IPS DF 6.9 (cell line): ENCODE measurements around the gene GNG4.
"Not testable (repeated sequence)": the region's sequence is repeated elsewhere in the genome, so short reads cannot be mapped to it uniquely, and the experiment has no call there.

Experiments used
- DNase-seq: peaks from one replicate; pipeline ENCODE4 v3.0.0-alpha.2; 2013; ENCODE audit warnings: low read depth, low spot score
- H3K27ac ChIP-seq: one replicate; pipeline ENCODE4 v1.5.1; 2013; ENCODE audit warnings: low read length, control low read depth
- H3K27me3 ChIP-seq: 2 replicates; pipeline ENCODE4 v1.6.1; 2013; ENCODE audit warnings: mild to moderate bottlenecking, low read length; ENCODE audit not compliant: control insufficient read depth, insufficient read depth
- H3K36me3 ChIP-seq: 2 replicates; pipeline ENCODE4 v1.6.1; 2013; ENCODE audit warnings: low read length; ENCODE audit not compliant: control insufficient read depth, insufficient read depth
- H3K4me1 ChIP-seq: 2 replicates; pipeline ENCODE4 v1.6.1; 2013; ENCODE audit warnings: low read length; ENCODE audit not compliant: control insufficient read depth, insufficient read depth
- H3K4me3 ChIP-seq: 2 replicates; pipeline ENCODE4 v1.5.1; 2013; ENCODE audit warnings: mild to moderate bottlenecking, low read length
- H3K9me3 ChIP-seq: 2 replicates; pipeline ENCODE4 v1.6.1; 2013; ENCODE audit warnings: low read length, inconsistent platforms; ENCODE audit not compliant: control insufficient read depth, insufficient read depth
- WGBS: extraction: QIAGEN DNeasy Blood & Tissue Kit; methylation state at CpG from one replicate; pipeline ENCODE4 v1.1.7; 2013; ENCODE audit warnings: mixed read lengths, missing lambda C conversion rate; ENCODE audit not compliant: insufficient read length, insufficient coverage; 5-methylcytosine and 5-hydroxymethylcytosine counted together

Gene GNG4

DNA sequence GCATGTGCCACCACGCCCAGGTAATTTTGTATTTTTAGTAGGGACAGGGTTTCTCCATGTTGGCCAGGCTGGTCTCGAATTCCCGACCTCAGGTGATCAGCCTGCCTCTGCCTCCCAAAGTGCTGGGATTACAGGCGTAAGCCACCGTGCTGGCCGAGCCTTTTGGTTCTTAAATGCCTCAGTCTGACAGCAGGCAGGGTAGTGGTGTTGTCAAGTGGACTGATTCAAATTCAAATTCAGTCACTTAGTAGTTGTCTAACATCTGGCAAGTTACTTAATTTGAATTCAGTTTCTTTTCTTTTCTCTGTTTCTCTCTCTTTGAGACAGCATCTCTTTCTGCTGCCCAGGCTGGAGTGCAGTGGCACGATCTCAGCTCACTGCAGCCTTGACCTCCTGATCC lies 106.7 kb downstream of the GNG4 start:
- no CpG with 5 or more reads among the region's 7 CpGs for WGBS
- H3K4me1 ChIP-seq, H3K36me3 ChIP-seq, H3K27ac ChIP-seq, DNase-seq, H3K9me3 ChIP-seq, H3K4me3 ChIP-seq, H3K27me3 ChIP-seq: not testable (repeated sequence)

DNA sequence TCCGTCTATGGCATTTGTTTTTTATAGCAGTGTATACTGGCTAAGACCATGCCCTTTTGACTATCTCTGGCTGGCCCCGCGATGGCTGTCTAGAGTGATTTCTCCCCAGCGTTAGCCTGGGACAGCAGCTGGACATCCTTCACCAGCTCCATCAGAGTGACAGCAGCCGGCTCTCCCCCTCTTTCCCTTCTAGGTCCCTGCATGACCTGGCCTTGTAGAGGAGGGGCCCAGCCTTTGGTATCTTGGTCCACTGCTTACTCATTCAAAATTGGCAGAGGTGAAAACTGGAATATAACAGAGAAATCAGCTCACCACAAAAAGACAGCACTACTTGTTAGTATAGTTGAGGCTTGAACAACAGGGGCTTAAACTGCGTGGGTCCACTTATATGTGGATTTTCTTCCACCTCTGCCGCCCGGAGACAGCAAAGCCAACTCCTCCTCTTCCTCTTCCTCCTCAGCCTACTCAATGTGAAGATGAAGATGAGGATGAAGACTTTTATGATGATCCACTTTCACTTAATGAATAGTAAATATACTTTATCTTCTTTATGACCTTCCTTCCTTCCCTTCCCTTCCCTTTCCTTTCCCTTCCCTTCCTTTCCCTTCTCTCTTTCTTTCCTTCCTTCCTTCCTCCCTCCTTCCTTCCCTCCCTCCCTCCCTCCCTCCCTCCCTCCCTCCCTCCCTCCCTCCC lies 116.0 kb downstream of the GNG4 start:
- no peaks in the 10 kb centered on the region for H3K27me3 ChIP-seq
- DNase-seq: no peak
- no peaks in the 10 kb centered on the region for H3K9me3 ChIP-seq
- H3K4me1 ChIP-seq: no peaks in the 10 kb centered on the region
- no peaks in the 10 kb centered on the region for H3K36me3 ChIP-seq
- no peak overlapping the region for H3K27ac ChIP-seq
- WGBS: no CpG with 5 or more reads among the region's 8 CpGs
- no peak overlapping the region for H3K4me3 ChIP-seq

DNA sequence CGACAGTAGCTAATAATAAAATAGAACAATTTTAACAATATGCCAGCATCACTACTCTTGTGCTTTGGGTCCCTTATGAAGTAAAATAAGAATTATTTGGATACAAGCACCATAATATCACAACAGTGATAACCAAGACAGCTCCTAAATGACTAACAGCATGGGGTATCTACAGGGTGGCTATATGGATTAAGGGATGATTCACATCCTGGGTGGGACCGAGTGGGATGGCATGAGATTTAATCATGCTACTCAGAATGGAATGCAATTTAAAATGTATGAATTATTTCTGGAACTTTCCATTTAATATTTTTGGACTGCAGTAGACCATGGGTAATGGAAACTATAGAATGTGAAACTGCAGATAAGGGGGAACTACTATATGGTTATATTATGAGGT lies 117.2 kb downstream of the GNG4 start:
- Histone ChIP-seq H3K4me1 (no peaks in the 10 kb centered on the region), H3K36me3 (no peaks in the 10 kb centered on the region), H3K9me3 (no peaks in the 10 kb centered on the region), H3K27me3 (no peaks in the 10 kb centered on the region), H3K4me3 (no peak overlapping the region), H3K27ac (no peak overlapping the region)
- no CpG with 5 or more reads among the region's 2 CpGs for WGBS
- no peak for DNase-seq

DNA sequence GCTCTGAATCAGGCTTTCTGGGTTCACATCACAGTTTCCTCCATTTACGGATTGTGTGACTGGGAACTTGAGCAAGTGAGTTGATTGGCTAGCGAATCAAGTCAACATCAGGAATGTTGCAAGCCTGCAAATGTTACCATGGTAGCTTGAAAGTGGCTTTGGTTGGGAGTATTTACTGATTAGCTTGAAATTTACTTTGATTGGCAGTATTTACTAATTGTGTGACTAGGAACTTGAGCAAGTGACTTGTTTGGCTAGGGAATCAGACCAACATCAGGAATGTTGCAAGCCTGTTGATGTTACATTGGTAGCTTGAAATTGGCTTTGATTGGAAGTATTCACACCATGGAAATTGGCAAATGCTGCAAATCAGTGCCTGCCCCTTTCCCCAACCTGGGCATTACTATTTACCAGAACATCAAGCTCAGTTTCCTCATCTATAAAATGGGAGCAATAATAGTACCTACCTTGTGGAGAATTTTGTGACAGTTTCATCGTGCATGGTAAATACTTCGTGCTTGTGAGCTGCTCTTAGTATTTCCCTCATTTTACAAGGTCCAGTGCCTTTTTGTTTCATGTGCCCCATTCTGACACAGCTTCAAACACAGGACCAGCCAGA lies 122.3 kb downstream of the GNG4 start:
- Histone ChIP-seq H3K27me3 (no peaks in the 10 kb centered on the region), H3K36me3 (no peaks in the 10 kb centered on the region), H3K27ac (no peak overlapping the region), H3K9me3 (no peaks in the 10 kb centered on the region), H3K4me3 (no peak overlapping the region), H3K4me1 (no peaks in the 10 kb centered on the region)
- DNase-seq: no peak
- WGBS: no CpG with 5 or more reads among the region's 4 CpGs

DNA sequence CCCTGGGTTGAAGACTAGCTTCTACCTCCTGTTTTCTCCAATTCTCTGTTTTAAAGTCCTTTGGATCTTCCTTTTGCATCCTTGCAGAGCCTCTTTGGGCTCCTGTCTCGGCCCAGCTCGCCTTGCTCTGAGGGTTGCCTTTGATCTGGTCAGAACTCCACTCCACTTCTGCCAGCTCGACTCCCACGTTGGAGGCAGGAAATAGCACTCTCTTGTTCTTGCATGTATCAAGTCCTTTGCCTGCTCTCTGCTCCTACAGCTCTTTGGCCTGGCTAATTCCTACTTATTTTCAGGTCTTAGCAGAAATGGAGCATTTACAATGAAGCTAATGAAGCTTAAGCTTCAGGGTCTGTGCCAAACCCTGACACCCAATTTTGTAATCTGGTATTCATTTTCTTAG lies 124.3 kb downstream of the GNG4 start:
- no peaks in the 10 kb centered on the region for H3K36me3 ChIP-seq
- no CpG with 5 or more reads among the region's 4 CpGs for WGBS

DNA sequence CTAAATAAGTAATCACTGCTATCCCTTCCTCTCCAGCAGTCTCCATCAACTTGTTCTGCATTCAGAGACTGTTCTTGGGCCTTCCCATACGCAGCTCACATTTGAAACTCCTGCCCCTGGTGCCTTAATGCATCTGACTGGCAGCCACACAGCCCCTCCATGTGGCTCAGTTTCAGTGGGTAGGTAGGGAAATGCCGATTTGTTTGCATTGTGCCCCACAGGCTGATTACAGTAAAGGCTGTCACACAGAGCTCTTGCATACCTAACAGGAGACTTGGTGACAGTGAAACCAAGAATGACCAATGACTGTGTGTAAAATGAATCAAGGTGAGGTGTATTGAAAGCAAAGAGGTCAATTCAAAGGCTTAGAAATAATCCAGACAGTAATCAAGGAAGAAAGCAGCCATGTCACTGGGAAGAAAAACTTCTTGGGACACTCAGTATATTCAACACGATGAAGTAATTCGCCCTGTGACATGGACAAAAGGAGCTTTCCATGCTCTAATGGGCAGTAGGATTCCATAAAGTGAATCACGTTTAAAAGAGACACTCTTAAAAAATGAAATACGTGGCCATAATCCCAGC lies 132.6 kb downstream of the GNG4 start:
- WGBS: no CpG with 5 or more reads among the region's 6 CpGs
- Histone ChIP-seq H3K36me3 (no peaks in the 10 kb centered on the region), H3K9me3 (no peaks in the 10 kb centered on the region; the same call in 1 of the 2 replicates), H3K27me3 (no peaks in the 10 kb centered on the region), H3K27ac (no peak overlapping the region), H3K4me3 (no peak overlapping the region), H3K4me1 (no peaks in the 10 kb centered on the region)
- no peak for DNase-seq

More for the DNA sequence above, 124.3 kb downstream of the GNG4 start:
- Histone ChIP-seq H3K27ac (no peak overlapping the region), H3K27me3 (no peaks in the 10 kb centered on the region), H3K4me3 (no peak overlapping the region), H3K9me3 (no peaks in the 10 kb centered on the region), H3K4me1 (no peaks in the 10 kb centered on the region)
- DNase-seq: no peak

DNA sequence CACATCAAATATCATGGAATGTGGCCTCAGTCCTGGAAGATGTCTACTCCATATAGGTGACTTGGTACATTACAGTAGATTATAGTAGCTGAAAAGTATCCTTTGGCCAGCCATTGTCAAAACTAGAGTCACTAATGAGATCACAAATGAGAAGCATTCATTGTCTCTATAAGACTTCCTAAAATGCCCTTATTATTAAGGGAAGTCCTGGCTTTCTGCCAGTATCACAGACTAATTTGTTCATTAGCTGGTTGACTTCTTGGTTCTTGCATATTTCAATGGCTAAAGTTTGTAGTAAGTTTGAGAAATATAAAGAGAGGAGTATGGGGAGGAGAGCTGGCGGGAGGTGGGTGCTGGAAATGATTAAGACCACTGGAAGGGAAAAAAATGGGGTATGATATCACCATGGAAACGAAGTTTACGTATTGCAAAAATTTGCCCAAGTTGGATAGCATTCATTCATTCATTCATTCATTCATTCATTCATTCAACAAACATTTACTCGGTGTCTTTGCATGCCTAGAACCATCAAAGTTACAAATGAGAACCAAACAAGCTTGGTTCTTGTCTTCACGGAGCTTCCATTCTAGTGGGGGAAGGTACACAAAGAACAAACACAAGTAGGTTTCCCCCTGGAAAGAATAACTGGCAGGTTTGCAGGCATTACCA lies 133.6 kb downstream of the GNG4 start:
- H3K27me3 ChIP-seq: no peaks in the 10 kb centered on the region

DNA sequence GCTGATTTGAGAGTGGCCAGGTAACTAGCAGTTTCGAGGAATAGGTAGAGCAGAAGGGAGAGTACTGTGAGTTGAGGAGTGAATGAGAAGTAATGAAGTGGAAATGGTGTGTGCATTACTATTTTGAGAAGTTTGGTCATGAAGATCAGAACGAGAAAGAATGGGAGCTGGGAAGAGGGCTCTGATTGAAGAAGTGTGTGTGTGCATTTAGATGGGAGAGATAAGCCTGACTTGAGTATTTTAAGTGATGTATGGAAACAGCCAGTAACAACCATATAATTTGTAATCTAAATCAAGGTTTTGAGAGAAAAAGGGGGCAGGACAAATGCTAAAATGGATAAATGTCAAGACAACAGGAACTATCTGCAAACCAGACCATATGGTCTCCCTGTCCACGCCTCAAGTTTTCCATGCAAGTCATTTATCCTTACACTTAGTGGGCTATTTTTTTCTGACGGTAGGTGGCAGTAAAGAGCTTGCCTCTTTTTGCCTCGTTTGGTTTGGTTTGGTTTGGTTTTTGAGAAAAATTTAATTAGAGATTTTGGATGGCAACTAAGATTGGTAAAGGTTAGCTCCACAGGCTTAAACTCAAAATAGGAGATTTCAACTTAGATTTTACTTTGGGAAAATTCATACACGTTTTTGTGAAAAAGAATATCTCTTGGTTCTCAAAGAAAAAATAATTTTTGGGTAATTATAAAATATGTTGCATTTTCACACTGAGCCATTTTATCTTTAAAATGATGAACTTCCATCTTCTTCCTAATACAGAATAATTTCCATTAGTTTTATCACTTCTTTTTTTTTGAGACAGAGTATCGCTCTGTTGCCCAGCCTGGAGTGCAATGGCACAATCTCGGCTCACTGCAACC lies 135.9 kb downstream of the GNG4 start:
- 100% methylated on average over 1 of the region's 8 CpGs for WGBS
- no peak overlapping the region for H3K27ac ChIP-seq
- H3K9me3 ChIP-seq: no peaks in the 10 kb centered on the region; the same call in 1 of the 2 replicates
- H3K4me1 ChIP-seq: no peaks in the 10 kb centered on the region
- no peak for DNase-seq
- no peaks in the 10 kb centered on the region for H3K27me3 ChIP-seq
- H3K36me3 ChIP-seq: no peaks in the 10 kb centered on the region
- no peak overlapping the region for H3K4me3 ChIP-seq

More for the DNA sequence above, 133.6 kb downstream of the GNG4 start:
- Histone ChIP-seq H3K4me1 (no peaks in the 10 kb centered on the region), H3K9me3 (no peaks in the 10 kb centered on the region; the same call in 1 of the 2 replicates), H3K4me3 (no peak overlapping the region), H3K36me3 (no peaks in the 10 kb centered on the region), H3K27ac (no peak overlapping the region)
- 100% methylated on average over 1 of the region's 5 CpGs for WGBS
- DNase-seq: no peak

DNA sequence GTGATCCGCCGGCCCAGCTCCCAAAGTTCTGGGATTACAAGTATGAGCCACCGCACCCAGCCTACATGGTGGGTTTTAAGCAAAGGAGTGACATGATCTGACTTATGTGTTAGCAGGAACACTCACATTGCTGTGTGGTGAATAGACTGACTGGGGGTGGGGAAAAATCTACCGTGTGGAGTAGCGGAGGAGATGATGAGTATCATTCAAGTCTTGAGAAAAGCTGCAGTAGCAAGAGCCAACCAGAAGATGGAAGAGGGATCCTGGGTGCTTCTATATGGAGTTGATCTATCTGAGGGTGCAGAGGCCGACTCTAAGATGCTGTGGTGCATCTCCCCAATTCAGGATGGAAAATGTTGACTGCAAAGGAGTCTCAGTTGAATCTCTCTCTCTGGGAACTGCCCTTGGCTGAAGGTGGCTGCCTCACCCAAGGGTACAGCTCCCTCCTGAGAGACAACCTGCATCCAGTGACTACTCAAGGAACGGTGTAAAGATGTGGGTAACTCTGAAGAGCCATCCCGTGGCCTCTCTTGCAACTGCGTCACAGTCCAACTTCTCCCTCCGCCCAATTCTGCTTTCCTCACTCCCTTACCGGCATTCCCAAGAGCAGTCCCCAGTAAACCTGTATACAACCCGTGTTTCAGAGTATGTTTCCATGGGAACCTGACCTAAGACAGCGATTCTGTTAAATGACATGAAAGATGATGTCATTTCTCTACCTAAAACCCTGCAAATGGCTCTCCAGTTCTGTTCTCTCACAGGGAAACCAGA lies 137.9 kb downstream of the GNG4 start:
- Histone ChIP-seq H3K27ac (no peak overlapping the region), H3K27me3 (no peaks in the 10 kb centered on the region), H3K36me3 (no peaks in the 10 kb centered on the region), H3K4me3 (no peak overlapping the region), H3K4me1 (no peaks in the 10 kb centered on the region), H3K9me3 (no peaks in the 10 kb centered on the region; the same call in 1 of the 2 replicates)
- WGBS: no CpG with 5 or more reads among the region's 13 CpGs
- DNase-seq: no peak
